HEK293 (cell line): ENCODE data around the gene PDGFC.

Experiments
- CTCF ChIA-PET: fragments of 350-600 bp; formaldehyde crosslinking; extraction: SDS; loops from one replicate; lab custom pipeline; 2021; ENCODE audit warnings: antibody characterized with exemption; lab: Yijun Ruan, JAX
- POLR2A ChIA-PET: fragments of 300-600 bp; formaldehyde crosslinking; extraction: SDS; loops from one replicate; lab custom pipeline; 2020; ENCODE audit warnings: antibody characterized with exemption, inconsistent platforms; lab: Yijun Ruan, JAX
- H3K27ac ChIP-seq: fragments of 200-500 bp; sonication (Bioruptor generic); 2 replicates; pipeline ENCODE4 v1.5.1; 2014; ENCODE audit warnings: low read depth, low read length, control low read depth, inconsistent platforms; ENCODE audit errors: extremely low read depth
- H3K36me3 ChIP-seq, 2 experiments: fragments of 200-500 bp in 1 of 2; sonication (Bioruptor generic) in 1 of 2; 1 replicate in 1 of 2; 2 replicates in 1 of 2; pipeline ENCODE4 v1.5.1; 2014 to 2017; ENCODE audit warnings: inconsistent platforms in 2 of 2, low read length in 2 of 2; ENCODE audit not compliant: control insufficient read depth in 2 of 2, insufficient read depth in 1 of 2
- H3K4me1 ChIP-seq: fragments of 200-500 bp; sonication (Bioruptor generic); 2 replicates; pipeline ENCODE4 v1.5.1; 2014; ENCODE audit warnings: mild to moderate bottlenecking, low read length, inconsistent platforms; ENCODE audit not compliant: control insufficient read depth, insufficient read depth
- H3K4me3 ChIP-seq: 2 replicates; pipeline ENCODE4 v1.5.1; 2011; ENCODE audit warnings: low read depth, mild to moderate bottlenecking, control low read depth, low read length, moderate library complexity
- H3K9me3 ChIP-seq: fragments of 200-500 bp; sonication (Bioruptor generic); 2 replicates; pipeline ENCODE4 v1.5.1; 2014; ENCODE audit warnings: low read depth, low read length, inconsistent platforms; ENCODE audit not compliant: control insufficient read depth, insufficient read depth
- BCL11A ChIP-seq: fragments of 450-650 bp; formaldehyde crosslinking; IDR thresholded peaks from 2 replicates; pipeline ENCODE4 v1.5.1; 2016; ENCODE audit warnings: low read depth, missing biosample characterization, missing genetic modification characterization
- EGR2 ChIP-seq: fragments of 450-650 bp; formaldehyde crosslinking; IDR thresholded peaks from 2 replicates; pipeline ENCODE4 v1.5.1; 2016; ENCODE audit warnings: low read depth, missing biosample characterization, missing genetic modification characterization
- KLF7 ChIP-seq: fragments of 450-650 bp; formaldehyde crosslinking; IDR thresholded peaks from 2 replicates; pipeline ENCODE4 v1.5.1; 2016; ENCODE audit warnings: missing biosample characterization, missing genetic modification characterization, borderline replicate concordance
- PRDM6 ChIP-seq: fragments of 450-650 bp; formaldehyde crosslinking; IDR thresholded peaks from 2 replicates; pipeline ENCODE4 v1.5.1; 2017; ENCODE audit warnings: missing biosample characterization, missing genetic modification characterization
- ZBTB20 ChIP-seq: fragments of 450-650 bp; formaldehyde crosslinking; IDR thresholded peaks from 2 replicates; pipeline ENCODE4 v1.5.1; 2016; ENCODE audit warnings: missing biosample characterization, missing genetic modification characterization
- ZBTB48 ChIP-seq: fragments of 450-650 bp; formaldehyde crosslinking; IDR thresholded peaks from 2 replicates; pipeline ENCODE4 v1.5.1; 2016; ENCODE audit warnings: missing biosample characterization, missing genetic modification characterization
- ZEB2 ChIP-seq: fragments of 450-650 bp; formaldehyde crosslinking; IDR thresholded peaks from 2 replicates; pipeline ENCODE4 v1.5.1; 2016; ENCODE audit warnings: missing biosample characterization, missing genetic modification characterization
- ZNF2 ChIP-seq: fragments of 450-650 bp; formaldehyde crosslinking; IDR thresholded peaks from 2 replicates; pipeline ENCODE4 v1.5.1; 2016; ENCODE audit warnings: missing biosample characterization, missing genetic modification characterization
- ZNF211 ChIP-seq: fragments of 450-650 bp; formaldehyde crosslinking; IDR thresholded peaks from 2 replicates; pipeline ENCODE4 v1.5.1; 2016; ENCODE audit warnings: low read depth, missing biosample characterization, missing genetic modification characterization
- ZNF280D ChIP-seq: fragments of 450-650 bp; formaldehyde crosslinking; IDR thresholded peaks from 2 replicates; pipeline ENCODE4 v1.5.1; 2016; ENCODE audit warnings: missing biosample characterization, missing genetic modification characterization
- ZNF292 ChIP-seq: fragments of 450-650 bp; formaldehyde crosslinking; IDR thresholded peaks from 2 replicates; pipeline ENCODE4 v1.5.1; 2016; ENCODE audit warnings: low read depth, missing biosample characterization, missing genetic modification characterization, borderline replicate concordance
- ZNF324 ChIP-seq: fragments of 450-650 bp; formaldehyde crosslinking; IDR thresholded peaks from 2 replicates; pipeline ENCODE4 v1.5.1; 2016; ENCODE audit warnings: missing biosample characterization, missing genetic modification characterization
- ZNF416 ChIP-seq: fragments of 450-650 bp; formaldehyde crosslinking; IDR thresholded peaks from 2 replicates; pipeline ENCODE4 v1.5.1; 2016; ENCODE audit warnings: missing biosample characterization, missing genetic modification characterization
- ZNF544 ChIP-seq: fragments of 450-650 bp; formaldehyde crosslinking; IDR thresholded peaks from 2 replicates; pipeline ENCODE4 v1.5.0; 2017; ENCODE audit warnings: missing biosample characterization, missing genetic modification characterization
- ZNF623 ChIP-seq: fragments of 450-650 bp; formaldehyde crosslinking; IDR thresholded peaks from 2 replicates; pipeline ENCODE4 v1.5.1; 2016; ENCODE audit warnings: missing biosample characterization, missing genetic modification characterization
- ZNF768 ChIP-seq: fragments of 450-650 bp; formaldehyde crosslinking; IDR thresholded peaks from 2 replicates; pipeline ENCODE4 v1.5.1; 2018; ENCODE audit warnings: missing biosample characterization, mild to moderate bottlenecking, missing genetic modification characterization
- ZSCAN18 ChIP-seq: fragments of 450-650 bp; formaldehyde crosslinking; IDR thresholded peaks from 2 replicates; pipeline ENCODE4 v1.5.1; 2016; ENCODE audit warnings: missing biosample characterization, missing genetic modification characterization
- TF ChIP-seq, protein P1 (sequence below): fragments of 450-650 bp; formaldehyde crosslinking; IDR thresholded peaks from 2 replicates; pipeline ENCODE4 v1.5.1; 2016; ENCODE audit warnings: missing biosample characterization, missing genetic modification characterization
- TF ChIP-seq, protein P2 (sequence below): fragments of 450-650 bp; formaldehyde crosslinking; IDR thresholded peaks from 2 replicates; pipeline ENCODE4 v1.5.1; 2016; ENCODE audit warnings: missing biosample characterization, missing genetic modification characterization

PDGFC gene

GRCh38 chr4:156805696-156806095, 165.9 kb downstream of the PDGFC start:
- H3K27ac ChIP-seq, result no peak overlapping the region
- H3K4me1 ChIP-seq, result peaks cover 5% of the 10 kb centered on the region
- H3K4me3 ChIP-seq, result no peak overlapping the region
- peak; percentile 47; the same call in 1 of the 2 replicates for TF ChIP-seq ZBTB20
- TF ChIP-seq BCL11A (tag by site-specific recombination), result no peak
- TF ChIP-seq, protein P1, sequence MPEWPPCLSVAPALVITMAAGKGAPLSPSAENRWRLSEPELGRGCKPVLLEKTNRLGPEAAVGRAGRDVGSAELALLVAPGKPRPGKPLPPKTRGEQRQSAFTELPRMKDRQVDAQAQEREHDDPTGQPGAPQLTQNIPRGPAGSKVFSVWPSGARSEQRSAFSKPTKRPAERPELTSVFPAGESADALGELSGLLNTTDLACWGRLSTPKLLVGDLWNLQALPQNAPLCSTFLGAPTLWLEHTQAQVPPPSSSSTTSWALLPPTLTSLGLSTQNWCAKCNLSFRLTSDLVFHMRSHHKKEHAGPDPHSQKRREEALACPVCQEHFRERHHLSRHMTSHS (tag by site-specific recombination), result no peak
- no peak for TF ChIP-seq ZNF544 (tag by site-specific recombination)
- TF ChIP-seq PRDM6 (tag by site-specific recombination), result 0 out of 2 replicates have a peak, but pooled peaks have one; percentile 13
- POLR2A ChIA-PET, result no interaction called here
- CTCF ChIA-PET, result interaction anchor here (0.7 kb wide), 1 partner anchor 45 kb away, joined by 3 read pairs; no protein-coding TSS in a partner anchor
- H3K36me3 ChIP-seq, result no peaks in the 10 kb centered on the region
- no peaks in the 10 kb centered on the region for H3K9me3 ChIP-seq

DNA sequence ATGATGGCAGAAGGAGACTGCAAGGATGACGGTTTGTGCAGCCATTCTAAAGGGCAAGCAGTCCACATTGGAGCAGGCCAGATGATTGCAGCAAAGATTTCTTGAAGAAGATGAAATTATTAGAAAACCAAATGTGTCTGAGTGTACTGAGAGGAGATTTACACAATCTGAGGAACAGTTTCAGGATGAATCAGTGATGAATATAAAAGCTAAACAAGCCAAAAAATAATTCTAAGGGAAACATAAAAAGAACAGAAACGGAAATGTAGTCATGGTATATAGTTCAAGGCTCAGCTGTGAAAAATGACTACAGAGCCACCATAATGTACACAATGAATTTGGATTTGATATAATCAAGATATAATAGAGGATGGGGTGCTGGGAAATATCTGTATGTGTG, 168.5 kb downstream of the PDGFC start:
- TF ChIP-seq ZNF280D (tag by site-specific recombination) (no peak), ZNF416 (tag by site-specific recombination) (no peak), ZNF2 (tag by site-specific recombination) (no peak), EGR2 (no peak), ZNF623 (no peak), ZNF211 (tag by site-specific recombination) (no peak)
- Histone ChIP-seq H3K27ac (no peak overlapping the region), H3K4me1 (peaks cover 5% of the 10 kb centered on the region), H3K9me3 (no peaks in the 10 kb centered on the region), H3K36me3 (no peaks in the 10 kb centered on the region), H3K4me3 (no peak overlapping the region)
- ChIA-PET CTCF (no interaction called here), POLR2A (no interaction called here)

DNA sequence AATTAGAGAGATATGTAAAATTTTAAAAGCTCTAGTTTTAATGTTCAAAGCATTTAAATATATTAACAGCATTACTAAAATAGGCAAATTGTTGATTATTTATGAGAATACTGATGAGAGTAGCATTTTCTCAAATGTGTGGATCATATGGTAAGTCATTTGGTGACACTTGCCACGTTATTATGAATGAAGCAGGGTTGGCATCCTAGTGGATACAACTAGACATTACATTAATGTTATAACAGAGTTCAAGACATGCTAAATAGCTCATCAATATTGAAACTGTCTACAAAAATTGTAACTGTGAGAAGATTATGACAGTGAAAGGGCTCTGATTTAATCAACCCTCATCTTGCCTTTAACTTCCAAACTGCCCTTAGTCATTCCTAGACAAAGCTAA, 171.1 kb downstream of the PDGFC start:
- POLR2A ChIA-PET, result no interaction called here

More for the DNA sequence above, 171.1 kb downstream of the PDGFC start:
- CTCF ChIA-PET, result interaction anchor here (0.5 to 0.6 kb wide), 3 partner anchors 253 to 404 kb away, joined by 3 read pairs; no protein-coding TSS in a partner anchor
- TF ChIP-seq ZNF324 (no peak), KLF7 (tag by site-specific recombination) (no peak), ZBTB48 (tag by site-specific recombination) (no peak), ZEB2 (tag by site-specific recombination) (no peak), ZSCAN18 (tag by site-specific recombination) (no peak), ZNF768 (tag by site-specific recombination) (no peak), ZNF292 (tag by site-specific recombination) (no peak)
- TF ChIP-seq, protein P2, sequence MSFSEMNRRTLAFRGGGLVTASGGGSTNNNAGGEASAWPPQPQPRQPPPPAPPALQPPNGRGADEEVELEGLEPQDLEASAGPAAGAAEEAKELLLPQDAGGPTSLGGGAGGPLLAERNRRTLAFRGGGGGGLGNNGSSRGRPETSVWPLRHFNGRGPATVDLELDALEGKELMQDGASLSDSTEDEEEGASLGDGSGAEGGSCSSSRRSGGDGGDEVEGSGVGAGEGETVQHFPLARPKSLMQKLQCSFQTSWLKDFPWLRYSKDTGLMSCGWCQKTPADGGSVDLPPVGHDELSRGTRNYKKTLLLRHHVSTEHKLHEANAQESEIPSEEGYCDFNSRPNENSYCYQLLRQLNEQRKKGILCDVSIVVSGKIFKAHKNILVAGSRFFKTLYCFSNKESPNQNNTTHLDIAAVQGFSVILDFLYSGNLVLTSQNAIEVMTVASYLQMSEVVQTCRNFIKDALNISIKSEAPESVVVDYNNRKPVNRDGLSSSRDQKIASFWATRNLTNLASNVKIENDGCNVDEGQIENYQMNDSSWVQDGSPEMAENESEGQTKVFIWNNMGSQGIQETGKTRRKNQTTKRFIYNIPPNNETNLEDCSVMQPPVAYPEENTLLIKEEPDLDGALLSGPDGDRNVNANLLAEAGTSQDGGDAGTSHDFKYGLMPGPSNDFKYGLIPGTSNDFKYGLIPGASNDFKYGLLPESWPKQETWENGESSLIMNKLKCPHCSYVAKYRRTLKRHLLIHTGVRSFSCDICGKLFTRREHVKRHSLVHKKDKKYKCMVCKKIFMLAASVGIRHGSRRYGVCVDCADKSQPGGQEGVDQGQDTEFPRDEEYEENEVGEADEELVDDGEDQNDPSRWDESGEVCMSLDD (tag by site-specific recombination), result no peak
- Histone ChIP-seq H3K9me3 (no peaks in the 10 kb centered on the region), H3K4me1 (0 out of 2 replicates have a peak, but pooled peaks cover 2% of the 10 kb centered on the region), H3K27ac (no peak overlapping the region), H3K4me3 (no peak overlapping the region), H3K36me3 (no peaks in the 10 kb centered on the region)
